SK-N-SH treated with all-trans-retinoic acid at 6 μM for 48 hours (cell line): Measurements from ENCODE around the gene DDX60.

ENCODE experiments used
- ATAC-seq: fragments of 200-7000 bp; cut with Tn5 transposase; 3 replicates; pipeline ENCODE4 v1.9.1; 2020; ENCODE audit warnings: mild to moderate bottlenecking, moderate library complexity
- ARNTL ChIP-seq: fragments of 450-650 bp; formaldehyde crosslinking; IDR thresholded peaks from 2 replicates; pipeline ENCODE4 v1.5.0; 2020; ENCODE audit warnings: low read depth, mild to moderate bottlenecking, moderate library complexity, borderline replicate concordance
- BACH2 ChIP-seq: fragments of 250-450 bp; sonication (Bioruptor Pico); IDR thresholded peaks from 2 replicates; pipeline ENCODE4 v1.9.0; 2021; ENCODE audit warnings: mild to moderate bottlenecking, borderline replicate concordance
- CSDC2 ChIP-seq: fragments of 250-450 bp; sonication (Bioruptor Pico); IDR thresholded peaks from 2 replicates; pipeline ENCODE4 v1.5.0; 2020; ENCODE audit warnings: mild to moderate bottlenecking, moderate library complexity
- ESRRG ChIP-seq: fragments of 250-450 bp; sonication (Bioruptor Pico); IDR thresholded peaks from 2 replicates; pipeline ENCODE4 v1.6.1; 2021; ENCODE audit warnings: mild to moderate bottlenecking
- GLIS3 ChIP-seq: fragments of 250-450 bp; sonication (Bioruptor Pico); IDR thresholded peaks from 2 replicates; pipeline ENCODE4 v1.5.0; 2020; ENCODE audit warnings: mild to moderate bottlenecking, moderate library complexity
- OSR1 ChIP-seq: fragments of 250-450 bp; sonication (Bioruptor Pico); IDR thresholded peaks from 2 replicates; pipeline ENCODE4 v1.8.0; 2022; ENCODE audit warnings: moderate library complexity, mild to moderate bottlenecking, inconsistent platforms
- RARB ChIP-seq: fragments of 250-450 bp; sonication (Bioruptor Pico); IDR thresholded peaks from 2 replicates; pipeline ENCODE4 v1.8.0; 2021; ENCODE audit warnings: mild to moderate bottlenecking, moderate library complexity
- SNAI2 ChIP-seq: fragments of 250-450 bp; sonication (Bioruptor Pico); IDR thresholded peaks from 2 replicates; pipeline ENCODE4 v1.5.0; 2020; ENCODE audit warnings: mild to moderate bottlenecking, moderate library complexity
- TCF4 ChIP-seq: fragments of 250-450 bp; sonication (Bioruptor Pico); IDR thresholded peaks from 2 replicates; pipeline ENCODE4 v1.8.0; 2021; ENCODE audit warnings: mild to moderate bottlenecking, moderate library complexity, borderline replicate concordance
- TOX ChIP-seq: fragments of 250-450 bp; sonication (Bioruptor Pico); IDR thresholded peaks from 2 replicates; pipeline ENCODE4 v1.8.0; 2021; ENCODE audit warnings: mild to moderate bottlenecking, moderate library complexity, borderline replicate concordance
- TSHZ2 ChIP-seq: fragments of 250-450 bp; sonication (Bioruptor Pico); IDR thresholded peaks from 2 replicates; pipeline ENCODE4 v1.5.0; 2020; ENCODE audit warnings: mild to moderate bottlenecking, moderate library complexity
- ZC3H10 ChIP-seq: fragments of 250-450 bp; sonication (Bioruptor Pico); IDR thresholded peaks from 2 replicates; pipeline ENCODE4 v1.5.1; 2021; ENCODE audit warnings: mild to moderate bottlenecking, moderate library complexity
- ZFP3 ChIP-seq: fragments of 250-450 bp; sonication (Bioruptor Pico); IDR thresholded peaks from 2 replicates; pipeline ENCODE4 v1.5.0; 2020; ENCODE audit warnings: mild to moderate bottlenecking, moderate library complexity
- ZFP30 ChIP-seq: fragments of 450-650 bp; formaldehyde crosslinking; IDR thresholded peaks from 2 replicates; pipeline ENCODE4 v1.5.0; 2022; ENCODE audit warnings: mild to moderate bottlenecking, moderate library complexity
- ZNF565 ChIP-seq: fragments of 450-650 bp; formaldehyde crosslinking; conservative IDR thresholded peaks from 2 replicates; pipeline ENCODE4 v1.5.0; 2020; ENCODE audit warnings: low read depth, mild to moderate bottlenecking, moderate library complexity
- ZNF70 ChIP-seq: fragments of 450-650 bp; formaldehyde crosslinking; IDR thresholded peaks from 2 replicates; pipeline ENCODE4 v1.5.0; 2020; ENCODE audit warnings: mild to moderate bottlenecking, moderate library complexity
- TF ChIP-seq, protein P1 (sequence below): fragments of 250-450 bp; sonication (Bioruptor Pico); IDR thresholded peaks from 2 replicates; pipeline ENCODE4 v1.8.0; 2020; ENCODE audit warnings: mild to moderate bottlenecking, moderate library complexity, borderline replicate concordance
- TF ChIP-seq, protein P2 (sequence below): fragments of 250-450 bp; sonication (Bioruptor Pico); IDR thresholded peaks from 2 replicates; pipeline ENCODE4 v1.5.1; 2020; ENCODE audit warnings: low read depth, mild to moderate bottlenecking, moderate library complexity
- TF ChIP-seq, protein P3 (sequence below): fragments of 250-450 bp; sonication (Bioruptor Pico); IDR thresholded peaks from 2 replicates; pipeline ENCODE4 v1.8.0; 2021; ENCODE audit warnings: low read depth, mild to moderate bottlenecking, moderate library complexity, borderline replicate concordance
- TF ChIP-seq, protein P4 (sequence below): fragments of 250-450 bp; sonication (Bioruptor Pico); IDR thresholded peaks from 2 replicates; pipeline ENCODE4 v1.5.1; 2021; ENCODE audit warnings: mild to moderate bottlenecking, moderate library complexity

Gene DDX60

DNA sequence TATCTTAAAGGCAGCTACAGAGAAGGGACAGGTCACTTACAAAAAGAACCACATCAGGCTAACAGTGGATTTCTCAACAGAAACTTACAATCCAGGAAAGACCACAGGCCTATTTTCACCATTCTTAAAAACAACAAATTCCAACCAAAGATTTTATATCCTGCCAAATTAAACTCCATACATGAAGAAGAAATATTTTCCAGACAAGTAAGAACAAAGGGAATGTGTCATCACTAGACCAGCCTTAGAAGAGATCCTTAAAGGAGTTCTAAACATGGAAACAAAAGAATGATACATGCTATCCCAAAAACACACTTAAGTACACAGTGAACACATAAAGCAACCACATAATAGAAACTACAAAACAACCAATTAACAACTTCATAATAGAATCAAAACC, 120.6 kb downstream of the DDX60 start:
- TF ChIP-seq, protein P1, sequence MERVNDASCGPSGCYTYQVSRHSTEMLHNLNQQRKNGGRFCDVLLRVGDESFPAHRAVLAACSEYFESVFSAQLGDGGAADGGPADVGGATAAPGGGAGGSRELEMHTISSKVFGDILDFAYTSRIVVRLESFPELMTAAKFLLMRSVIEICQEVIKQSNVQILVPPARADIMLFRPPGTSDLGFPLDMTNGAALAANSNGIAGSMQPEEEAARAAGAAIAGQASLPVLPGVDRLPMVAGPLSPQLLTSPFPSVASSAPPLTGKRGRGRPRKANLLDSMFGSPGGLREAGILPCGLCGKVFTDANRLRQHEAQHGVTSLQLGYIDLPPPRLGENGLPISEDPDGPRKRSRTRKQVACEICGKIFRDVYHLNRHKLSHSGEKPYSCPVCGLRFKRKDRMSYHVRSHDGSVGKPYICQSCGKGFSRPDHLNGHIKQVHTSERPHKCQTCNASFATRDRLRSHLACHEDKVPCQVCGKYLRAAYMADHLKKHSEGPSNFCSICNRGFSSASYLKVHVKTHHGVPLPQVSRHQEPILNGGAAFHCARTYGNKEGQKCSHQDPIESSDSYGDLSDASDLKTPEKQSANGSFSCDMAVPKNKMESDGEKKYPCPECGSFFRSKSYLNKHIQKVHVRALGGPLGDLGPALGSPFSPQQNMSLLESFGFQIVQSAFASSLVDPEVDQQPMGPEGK (CRISPR knock-in tag), result no peak
- TF ChIP-seq SNAI2 (CRISPR knock-in tag) (no peak), TOX (CRISPR knock-in tag) (no peak), RARB (CRISPR knock-in tag) (no peak), ZFP3 (CRISPR knock-in tag) (no peak)
- TF ChIP-seq, protein P2, sequence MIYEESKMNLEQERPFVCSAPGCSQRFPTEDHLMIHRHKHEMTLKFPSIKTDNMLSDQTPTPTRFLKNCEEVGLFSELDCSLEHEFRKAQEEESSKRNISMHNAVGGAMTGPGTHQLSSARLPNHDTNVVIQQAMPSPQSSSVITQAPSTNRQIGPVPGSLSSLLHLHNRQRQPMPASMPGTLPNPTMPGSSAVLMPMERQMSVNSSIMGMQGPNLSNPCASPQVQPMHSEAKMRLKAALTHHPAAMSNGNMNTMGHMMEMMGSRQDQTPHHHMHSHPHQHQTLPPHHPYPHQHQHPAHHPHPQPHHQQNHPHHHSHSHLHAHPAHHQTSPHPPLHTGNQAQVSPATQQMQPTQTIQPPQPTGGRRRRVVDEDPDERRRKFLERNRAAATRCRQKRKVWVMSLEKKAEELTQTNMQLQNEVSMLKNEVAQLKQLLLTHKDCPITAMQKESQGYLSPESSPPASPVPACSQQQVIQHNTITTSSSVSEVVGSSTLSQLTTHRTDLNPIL (CRISPR knock-in tag), result no peak
- TF ChIP-seq, protein P3, sequence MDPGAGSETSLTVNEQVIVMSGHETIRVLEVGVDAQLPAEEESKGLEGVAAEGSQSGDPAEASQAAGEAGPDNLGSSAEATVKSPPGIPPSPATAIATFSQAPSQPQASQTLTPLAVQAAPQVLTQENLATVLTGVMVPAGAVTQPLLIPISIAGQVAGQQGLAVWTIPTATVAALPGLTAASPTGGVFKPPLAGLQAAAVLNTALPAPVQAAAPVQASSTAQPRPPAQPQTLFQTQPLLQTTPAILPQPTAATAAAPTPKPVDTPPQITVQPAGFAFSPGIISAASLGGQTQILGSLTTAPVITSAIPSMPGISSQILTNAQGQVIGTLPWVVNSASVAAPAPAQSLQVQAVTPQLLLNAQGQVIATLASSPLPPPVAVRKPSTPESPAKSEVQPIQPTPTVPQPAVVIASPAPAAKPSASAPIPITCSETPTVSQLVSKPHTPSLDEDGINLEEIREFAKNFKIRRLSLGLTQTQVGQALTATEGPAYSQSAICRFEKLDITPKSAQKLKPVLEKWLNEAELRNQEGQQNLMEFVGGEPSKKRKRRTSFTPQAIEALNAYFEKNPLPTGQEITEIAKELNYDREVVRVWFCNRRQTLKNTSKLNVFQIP (CRISPR knock-in tag), result no peak
- ATAC-seq, result no peak

- TF ChIP-seq ZFP3 (CRISPR knock-in tag) (no peak), RARB (CRISPR knock-in tag) (no peak), ESRRG (CRISPR knock-in tag) (no peak)
- no peak for ATAC-seq
Measured at GRCh38 chr4:168188754-168189153, 129.8 kb downstream of the DDX60 start.

- no peak for TF ChIP-seq CSDC2 (CRISPR knock-in tag)
- no peak for TF ChIP-seq OSR1
- TF ChIP-seq GLIS3 (CRISPR knock-in tag), result no peak
- no peak for TF ChIP-seq ZNF70
- TF ChIP-seq ZFP3 (CRISPR knock-in tag), result no peak
- TF ChIP-seq, protein P3 (CRISPR knock-in tag), result no peak
- TF ChIP-seq ZFP30 (CRISPR knock-in tag), result no peak
- TF ChIP-seq RARB (CRISPR knock-in tag), result no peak
- no peak for TF ChIP-seq ARNTL
- no peak for TF ChIP-seq TCF4 (CRISPR knock-in tag)
- TF ChIP-seq, protein P4, sequence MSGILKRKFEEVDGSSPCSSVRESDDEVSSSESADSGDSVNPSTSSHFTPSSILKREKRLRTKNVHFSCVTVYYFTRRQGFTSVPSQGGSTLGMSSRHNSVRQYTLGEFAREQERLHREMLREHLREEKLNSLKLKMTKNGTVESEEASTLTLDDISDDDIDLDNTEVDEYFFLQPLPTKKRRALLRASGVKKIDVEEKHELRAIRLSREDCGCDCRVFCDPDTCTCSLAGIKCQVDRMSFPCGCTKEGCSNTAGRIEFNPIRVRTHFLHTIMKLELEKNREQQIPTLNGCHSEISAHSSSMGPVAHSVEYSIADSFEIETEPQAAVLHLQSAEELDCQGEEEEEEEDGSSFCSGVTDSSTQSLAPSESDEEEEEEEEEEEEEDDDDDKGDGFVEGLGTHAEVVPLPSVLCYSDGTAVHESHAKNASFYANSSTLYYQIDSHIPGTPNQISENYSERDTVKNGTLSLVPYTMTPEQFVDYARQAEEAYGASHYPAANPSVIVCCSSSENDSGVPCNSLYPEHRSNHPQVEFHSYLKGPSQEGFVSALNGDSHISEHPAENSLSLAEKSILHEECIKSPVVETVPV (CRISPR knock-in tag), result no peak
- no peak for TF ChIP-seq SNAI2 (CRISPR knock-in tag)
- TF ChIP-seq ZC3H10 (CRISPR knock-in tag), result no peak
- no peak for TF ChIP-seq TSHZ2
- TF ChIP-seq, protein P1 (CRISPR knock-in tag), result no peak
- no peak for TF ChIP-seq ZNF565 (CRISPR knock-in tag)
- TF ChIP-seq, protein P2 (CRISPR knock-in tag), result no peak
- no peak for TF ChIP-seq BACH2 (CRISPR knock-in tag)
- ATAC-seq, result peak; percentile 53; the same call in 2 of the 3 replicates
Measured at GRCh38 chr4:168183717-168184571, 134.6 kb downstream of the DDX60 start.
